ENCODE measurements around the gene MEIS1. TPM values are rescaled to one million over a fixed set of nuclear protein-coding genes. Genes with fewer than 3 reads are reported as not detected.

MEIS1 gene
- total RNA-seq, 1 donor from 2014 or later = not detected

DNA sequence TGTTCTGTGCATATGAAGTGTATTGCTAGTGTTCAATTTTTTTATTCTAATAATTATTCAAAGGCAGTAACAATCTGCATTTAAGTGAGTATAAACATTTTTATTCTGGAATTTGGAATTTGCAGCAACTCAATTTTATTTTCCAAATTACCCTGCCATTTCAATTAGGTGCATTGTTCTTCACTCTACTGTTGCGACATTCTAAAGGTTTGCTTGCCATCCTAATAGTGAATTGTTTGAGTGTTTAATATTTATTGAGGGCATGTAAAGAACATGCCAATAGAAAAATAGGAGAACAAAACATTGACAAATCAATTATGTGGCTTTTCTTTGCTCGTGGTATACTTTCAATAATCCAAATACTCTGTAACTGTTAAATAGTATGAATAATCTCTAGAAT, 18.0 kb downstream of the MEIS1 start:
- DNase-seq (no peak), ATAC-seq (ENCODE audit: low read depth) (no peak)
- no peaks in the 10 kb centered on the region for H3K4me1 Mint-ChIP-seq
- no peak overlapping the region for H3K4me3 Mint-ChIP-seq
- H3K27me3 Mint-ChIP-seq = peaks cover 10% of the 10 kb centered on the region
- no peaks in the 10 kb centered on the region for H3K36me3 Mint-ChIP-seq (ENCODE audit: low read depth)
- ChIA-PET POLR2A (no interaction called here), CTCF (no interaction called here)
- H3K27ac Mint-ChIP-seq = no peak overlapping the region
- intact Hi-C loops (cut with micrococcal nuclease) = no loop called here
- H3K9me3 Mint-ChIP-seq = no peaks in the 10 kb centered on the region
- TF ChIP-seq, protein P1, sequence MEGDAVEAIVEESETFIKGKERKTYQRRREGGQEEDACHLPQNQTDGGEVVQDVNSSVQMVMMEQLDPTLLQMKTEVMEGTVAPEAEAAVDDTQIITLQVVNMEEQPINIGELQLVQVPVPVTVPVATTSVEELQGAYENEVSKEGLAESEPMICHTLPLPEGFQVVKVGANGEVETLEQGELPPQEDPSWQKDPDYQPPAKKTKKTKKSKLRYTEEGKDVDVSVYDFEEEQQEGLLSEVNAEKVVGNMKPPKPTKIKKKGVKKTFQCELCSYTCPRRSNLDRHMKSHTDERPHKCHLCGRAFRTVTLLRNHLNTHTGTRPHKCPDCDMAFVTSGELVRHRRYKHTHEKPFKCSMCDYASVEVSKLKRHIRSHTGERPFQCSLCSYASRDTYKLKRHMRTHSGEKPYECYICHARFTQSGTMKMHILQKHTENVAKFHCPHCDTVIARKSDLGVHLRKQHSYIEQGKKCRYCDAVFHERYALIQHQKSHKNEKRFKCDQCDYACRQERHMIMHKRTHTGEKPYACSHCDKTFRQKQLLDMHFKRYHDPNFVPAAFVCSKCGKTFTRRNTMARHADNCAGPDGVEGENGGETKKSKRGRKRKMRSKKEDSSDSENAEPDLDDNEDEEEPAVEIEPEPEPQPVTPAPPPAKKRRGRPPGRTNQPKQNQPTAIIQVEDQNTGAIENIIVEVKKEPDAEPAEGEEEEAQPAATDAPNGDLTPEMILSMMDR (IDR thresholded peaks at IDR 0.05) = no peak

DNA sequence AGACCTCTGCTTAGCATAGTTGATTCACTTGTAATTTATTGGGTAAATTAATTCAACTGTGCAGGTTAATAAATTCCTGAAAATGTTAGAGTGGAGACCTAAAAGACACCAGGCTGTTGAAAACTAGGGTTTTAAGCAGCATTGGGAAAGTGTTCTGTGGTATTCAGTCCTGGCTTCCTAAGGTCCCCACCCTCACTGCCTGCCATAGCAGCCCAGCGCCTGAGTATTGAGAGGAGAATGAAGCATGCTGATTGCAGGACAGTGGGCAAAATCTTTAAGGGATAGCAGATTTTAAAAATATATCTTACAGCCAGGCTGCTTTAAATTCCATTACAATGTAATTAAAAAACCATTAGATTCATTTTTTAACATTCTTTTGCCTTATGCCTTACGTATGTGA, 20.6 kb downstream of the MEIS1 start:
- Mint-ChIP-seq H3K4me1 (no peaks in the 10 kb centered on the region), H3K4me3 (no peak overlapping the region), H3K36me3 (ENCODE audit: low read depth) (no peaks in the 10 kb centered on the region), H3K27ac (no peak overlapping the region), H3K27me3 (peaks cover 12% of the 10 kb centered on the region), H3K9me3 (no peaks in the 10 kb centered on the region)
- TF ChIP-seq, protein P1 (IDR thresholded peaks at IDR 0.05) = no peak
- no peak for DNase-seq
- ATAC-seq (ENCODE audit: low read depth) = no peak
- ChIA-PET CTCF (no interaction called here), POLR2A (no interaction called here)
- intact Hi-C loops (cut with micrococcal nuclease) = no loop called here

DNA sequence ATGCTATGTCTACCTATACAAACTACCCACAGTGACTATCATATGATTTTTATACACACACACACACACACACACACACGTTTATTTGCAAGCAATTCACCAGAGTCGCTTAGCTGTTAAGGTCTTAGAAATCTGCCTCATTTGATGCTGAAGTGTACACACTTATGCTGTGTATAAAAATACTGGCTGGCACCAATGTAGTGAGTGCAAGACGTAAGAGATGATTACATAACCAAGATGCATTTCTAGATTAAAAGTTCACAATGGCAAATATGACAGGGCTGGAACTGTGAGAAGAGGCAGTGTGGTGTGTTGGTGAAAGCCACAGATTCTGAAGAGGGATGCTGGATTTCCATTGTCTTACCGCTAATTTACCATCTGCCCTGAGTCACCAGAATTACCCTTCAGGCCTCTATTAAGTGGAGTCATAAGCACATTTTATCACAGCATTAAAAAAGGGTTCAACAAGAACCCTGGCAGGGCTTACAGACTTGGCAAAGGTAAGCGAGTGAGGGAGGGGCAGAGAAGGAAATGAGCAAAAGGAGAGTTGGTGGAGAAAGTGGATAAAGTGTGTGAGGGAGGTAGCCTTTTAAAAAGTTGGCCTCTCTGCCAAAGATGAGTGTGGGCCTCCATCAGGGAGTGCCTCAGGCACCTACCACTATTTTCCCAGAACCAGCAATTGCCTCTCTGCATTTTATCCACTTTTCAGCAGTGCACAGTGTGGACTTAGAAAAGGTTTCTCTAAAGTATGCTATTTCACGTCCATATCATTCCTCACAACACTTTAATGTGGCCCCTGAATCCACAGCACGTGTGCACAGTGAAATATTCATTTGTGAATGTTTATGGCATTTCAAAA, 21.5 kb downstream of the MEIS1 start:
- H3K36me3 Mint-ChIP-seq (ENCODE audit: low read depth) = no peaks in the 10 kb centered on the region
- intact Hi-C loops (cut with micrococcal nuclease) = no loop called here
- no peaks in the 10 kb centered on the region for H3K4me1 Mint-ChIP-seq
- H3K4me3 Mint-ChIP-seq = no peak overlapping the region
- no peaks in the 10 kb centered on the region for H3K9me3 Mint-ChIP-seq
- peaks cover 9% of the 10 kb centered on the region for H3K27me3 Mint-ChIP-seq
- ATAC-seq (ENCODE audit: low read depth) (no peak), DNase-seq (no peak)
- POLR2A ChIA-PET = no interaction called here
- CTCF ChIA-PET = no interaction called here
- TF ChIP-seq, protein P1 (IDR thresholded peaks at IDR 0.05) = no peak
- H3K27ac Mint-ChIP-seq = no peak overlapping the region

DNA sequence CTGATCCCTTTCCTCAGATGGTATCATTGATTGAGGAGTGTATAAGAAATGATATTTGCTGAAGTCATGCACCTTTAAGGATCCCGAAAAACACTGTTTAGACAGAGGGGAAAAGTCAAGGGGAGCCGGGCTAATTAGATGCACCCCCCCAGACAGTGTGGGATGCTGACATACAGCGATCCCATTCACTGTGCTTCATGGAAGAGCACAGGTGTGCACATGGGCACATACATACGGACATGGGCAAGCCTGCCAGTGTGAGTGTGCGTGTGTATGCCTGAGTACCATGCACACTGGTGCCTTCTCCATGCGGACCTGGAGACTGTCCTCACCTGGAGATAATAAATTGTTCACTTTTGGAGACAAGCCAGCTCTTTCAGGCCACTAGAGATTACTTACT, 22.6 kb downstream of the MEIS1 start:
- H3K27ac Mint-ChIP-seq = no peak overlapping the region
- ChIA-PET CTCF (no interaction called here), POLR2A (no interaction called here)
- peaks cover 9% of the 10 kb centered on the region for H3K27me3 Mint-ChIP-seq
- no peaks in the 10 kb centered on the region for H3K36me3 Mint-ChIP-seq (ENCODE audit: low read depth)
- H3K4me1 Mint-ChIP-seq = no peaks in the 10 kb centered on the region
- DNase-seq (no peak), ATAC-seq (ENCODE audit: low read depth) (no peak)
- intact Hi-C loops (cut with micrococcal nuclease) = no loop called here
- H3K9me3 Mint-ChIP-seq = no peaks in the 10 kb centered on the region
- no peak overlapping the region for H3K4me3 Mint-ChIP-seq
- TF ChIP-seq, protein P1 (IDR thresholded peaks at IDR 0.05) = no peak

DNA sequence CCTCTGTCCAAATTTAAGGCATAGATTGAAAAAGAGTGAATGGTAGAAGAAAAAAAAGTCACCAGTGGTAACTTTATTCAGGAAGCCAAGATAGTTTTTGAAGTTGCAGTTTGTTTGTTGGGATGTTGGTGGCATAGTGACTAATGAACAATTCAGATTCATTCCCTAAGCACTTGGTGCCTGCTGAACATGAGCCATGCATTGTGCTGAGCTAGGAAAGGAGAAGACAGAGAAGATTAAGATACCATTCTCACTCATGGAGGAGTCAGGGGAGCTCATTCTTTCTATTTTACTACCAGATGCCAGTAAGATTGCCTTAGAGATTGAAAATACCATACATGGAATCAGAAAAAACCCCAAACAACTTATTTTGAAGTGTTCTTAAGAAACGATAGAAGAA, 25.1 kb downstream of the MEIS1 start:
- Mint-ChIP-seq H3K9me3 (no peaks in the 10 kb centered on the region), H3K27me3 (peaks cover 6% of the 10 kb centered on the region), H3K4me3 (no peak overlapping the region), H3K36me3 (ENCODE audit: low read depth) (no peaks in the 10 kb centered on the region), H3K4me1 (no peaks in the 10 kb centered on the region), H3K27ac (no peak overlapping the region)
- no peak for ATAC-seq (ENCODE audit: low read depth)
- TF ChIP-seq, protein P1 (IDR thresholded peaks at IDR 0.05) = no peak
- ChIA-PET POLR2A (no interaction called here), CTCF (no interaction called here)
- DNase-seq = no peak
- intact Hi-C loops (cut with micrococcal nuclease) = no loop called here
